HEK293 (cell line): ENCODE results near the gene HLA-DMB.

Source experiments
- SALL2 ChIP-seq: fragments of 450-650 bp; formaldehyde crosslinking; IDR thresholded peaks from 2 replicates; pipeline ENCODE4 v1.5.0; 2017; ENCODE audit warnings: missing biosample characterization, mild to moderate bottlenecking, missing genetic modification characterization, borderline replicate concordance
- SP2 ChIP-seq: fragments of 450-650 bp; formaldehyde crosslinking; IDR thresholded peaks from 2 replicates; pipeline ENCODE4 v1.5.1; 2016; ENCODE audit warnings: missing biosample characterization, missing genetic modification characterization
- ZBTB8A ChIP-seq: fragments of 450-650 bp; formaldehyde crosslinking; IDR thresholded peaks from 2 replicates; pipeline ENCODE4 v1.5.1; 2016; ENCODE audit warnings: missing biosample characterization, missing genetic modification characterization
- ZNF223 ChIP-seq: fragments of 450-650 bp; formaldehyde crosslinking; IDR thresholded peaks from 2 replicates; pipeline ENCODE4 v1.5.1; 2016; ENCODE audit warnings: missing biosample characterization, missing genetic modification characterization
- ZNF292 ChIP-seq: fragments of 450-650 bp; formaldehyde crosslinking; IDR thresholded peaks from 2 replicates; pipeline ENCODE4 v1.5.1; 2016; ENCODE audit warnings: low read depth, missing biosample characterization, missing genetic modification characterization, borderline replicate concordance
- ZNF341 ChIP-seq: fragments of 450-650 bp; formaldehyde crosslinking; IDR thresholded peaks from 2 replicates; pipeline ENCODE4; 2016; ENCODE audit warnings: low read depth, missing biosample characterization, missing genetic modification characterization
- ZNF37A ChIP-seq: fragments of 450-650 bp; IDR thresholded peaks from 2 replicates; pipeline ENCODE4 v1.5.1; 2018; ENCODE audit warnings: missing biosample characterization, missing genetic modification characterization
- ZNF416 ChIP-seq: fragments of 450-650 bp; formaldehyde crosslinking; IDR thresholded peaks from 2 replicates; pipeline ENCODE4 v1.5.1; 2016; ENCODE audit warnings: missing biosample characterization, missing genetic modification characterization
- ZNF707 ChIP-seq: fragments of 450-650 bp; formaldehyde crosslinking; IDR thresholded peaks from 2 replicates; pipeline ENCODE4 v1.5.1; 2016; ENCODE audit warnings: missing biosample characterization, missing genetic modification characterization
- ZNF830 ChIP-seq: fragments of 450-650 bp; IDR thresholded peaks from 2 replicates; pipeline ENCODE4 v1.5.0; 2018; ENCODE audit warnings: missing biosample characterization, missing genetic modification characterization, low read depth, mild to moderate bottlenecking, moderate library complexity
- TF ChIP-seq, protein P1 (sequence below): fragments of 450-650 bp; formaldehyde crosslinking; IDR thresholded peaks from 2 replicates; pipeline ENCODE4 v1.5.1; 2016; ENCODE audit warnings: missing biosample characterization, missing genetic modification characterization, borderline replicate concordance
- TF ChIP-seq, protein P2 (sequence below): fragments of 450-650 bp; formaldehyde crosslinking; IDR thresholded peaks from 2 replicates; pipeline ENCODE4 v1.5.1; 2016; ENCODE audit warnings: missing biosample characterization, missing genetic modification characterization
- TF ChIP-seq, protein P3 (sequence below): fragments of 450-650 bp; formaldehyde crosslinking; IDR thresholded peaks from 2 replicates; pipeline ENCODE4; 2016; ENCODE audit warnings: missing biosample characterization, missing genetic modification characterization
- TF ChIP-seq, protein P4 (sequence below): fragments of 450-650 bp; formaldehyde crosslinking; IDR thresholded peaks from 2 replicates; pipeline ENCODE4 v1.5.1; 2016; ENCODE audit warnings: missing biosample characterization, missing genetic modification characterization

Gene HLA-DMB

DNA sequence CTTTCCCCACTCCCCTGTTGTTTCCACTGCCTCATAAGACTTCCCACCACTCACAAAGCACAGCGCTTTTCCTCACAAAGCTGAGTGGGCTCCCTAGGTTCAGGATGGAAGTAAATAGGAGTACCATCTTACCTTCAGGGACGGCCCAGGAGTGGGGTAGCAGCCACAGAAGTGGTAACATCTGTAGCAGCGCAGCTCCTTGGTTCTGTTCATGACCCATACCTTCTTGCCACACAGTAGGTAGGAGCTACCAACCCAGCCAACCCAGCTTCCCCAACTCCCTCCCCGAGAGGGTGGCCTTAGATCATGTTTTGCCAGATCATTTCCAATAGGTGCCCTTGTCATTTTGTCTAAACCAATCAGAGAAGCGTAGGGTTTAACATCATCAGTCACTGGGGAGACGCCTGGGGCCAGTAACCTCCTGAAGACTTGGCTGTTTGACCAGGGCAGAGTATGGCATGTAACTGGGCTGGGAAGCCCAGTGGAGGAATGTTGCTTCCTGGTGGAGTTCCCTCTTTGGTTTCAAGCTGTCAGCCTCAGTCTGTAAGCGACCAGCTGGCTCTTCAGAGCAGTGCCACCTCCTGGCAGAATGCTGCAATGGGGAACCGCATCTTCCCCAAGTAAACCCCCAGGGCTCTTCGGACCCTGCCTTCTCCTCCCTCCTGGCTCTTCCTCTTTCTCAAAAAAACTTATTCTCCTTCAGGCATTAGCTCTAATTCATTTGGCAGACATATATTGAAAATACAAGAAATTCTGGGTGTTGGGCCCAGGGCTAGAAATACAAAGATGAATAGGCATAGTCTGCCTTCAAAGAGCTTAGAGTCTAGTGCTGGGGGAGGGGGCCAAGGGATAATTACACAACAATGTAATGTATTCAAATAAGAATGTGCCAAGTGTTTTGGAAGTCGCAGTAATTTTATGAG is 12.2 kb upstream of the HLA-DMB start, which contains the start of gene HLA-DMA (continued):
- TF ChIP-seq, protein P1, sequence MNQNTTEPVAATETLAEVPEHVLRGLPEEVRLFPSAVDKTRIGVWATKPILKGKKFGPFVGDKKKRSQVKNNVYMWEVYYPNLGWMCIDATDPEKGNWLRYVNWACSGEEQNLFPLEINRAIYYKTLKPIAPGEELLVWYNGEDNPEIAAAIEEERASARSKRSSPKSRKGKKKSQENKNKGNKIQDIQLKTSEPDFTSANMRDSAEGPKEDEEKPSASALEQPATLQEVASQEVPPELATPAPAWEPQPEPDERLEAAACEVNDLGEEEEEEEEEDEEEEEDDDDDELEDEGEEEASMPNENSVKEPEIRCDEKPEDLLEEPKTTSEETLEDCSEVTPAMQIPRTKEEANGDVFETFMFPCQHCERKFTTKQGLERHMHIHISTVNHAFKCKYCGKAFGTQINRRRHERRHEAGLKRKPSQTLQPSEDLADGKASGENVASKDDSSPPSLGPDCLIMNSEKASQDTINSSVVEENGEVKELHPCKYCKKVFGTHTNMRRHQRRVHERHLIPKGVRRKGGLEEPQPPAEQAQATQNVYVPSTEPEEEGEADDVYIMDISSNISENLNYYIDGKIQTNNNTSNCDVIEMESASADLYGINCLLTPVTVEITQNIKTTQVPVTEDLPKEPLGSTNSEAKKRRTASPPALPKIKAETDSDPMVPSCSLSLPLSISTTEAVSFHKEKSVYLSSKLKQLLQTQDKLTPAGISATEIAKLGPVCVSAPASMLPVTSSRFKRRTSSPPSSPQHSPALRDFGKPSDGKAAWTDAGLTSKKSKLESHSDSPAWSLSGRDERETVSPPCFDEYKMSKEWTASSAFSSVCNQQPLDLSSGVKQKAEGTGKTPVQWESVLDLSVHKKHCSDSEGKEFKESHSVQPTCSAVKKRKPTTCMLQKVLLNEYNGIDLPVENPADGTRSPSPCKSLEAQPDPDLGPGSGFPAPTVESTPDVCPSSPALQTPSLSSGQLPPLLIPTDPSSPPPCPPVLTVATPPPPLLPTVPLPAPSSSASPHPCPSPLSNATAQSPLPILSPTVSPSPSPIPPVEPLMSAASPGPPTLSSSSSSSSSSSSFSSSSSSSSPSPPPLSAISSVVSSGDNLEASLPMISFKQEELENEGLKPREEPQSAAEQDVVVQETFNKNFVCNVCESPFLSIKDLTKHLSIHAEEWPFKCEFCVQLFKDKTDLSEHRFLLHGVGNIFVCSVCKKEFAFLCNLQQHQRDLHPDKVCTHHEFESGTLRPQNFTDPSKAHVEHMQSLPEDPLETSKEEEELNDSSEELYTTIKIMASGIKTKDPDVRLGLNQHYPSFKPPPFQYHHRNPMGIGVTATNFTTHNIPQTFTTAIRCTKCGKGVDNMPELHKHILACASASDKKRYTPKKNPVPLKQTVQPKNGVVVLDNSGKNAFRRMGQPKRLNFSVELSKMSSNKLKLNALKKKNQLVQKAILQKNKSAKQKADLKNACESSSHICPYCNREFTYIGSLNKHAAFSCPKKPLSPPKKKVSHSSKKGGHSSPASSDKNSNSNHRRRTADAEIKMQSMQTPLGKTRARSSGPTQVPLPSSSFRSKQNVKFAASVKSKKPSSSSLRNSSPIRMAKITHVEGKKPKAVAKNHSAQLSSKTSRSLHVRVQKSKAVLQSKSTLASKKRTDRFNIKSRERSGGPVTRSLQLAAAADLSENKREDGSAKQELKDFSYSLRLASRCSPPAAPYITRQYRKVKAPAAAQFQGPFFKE (tag by site-specific recombination), result no peak
- TF ChIP-seq ZNF37A (tag by site-specific recombination), result peak; percentile 76
- TF ChIP-seq ZNF292, result no peak
- TF ChIP-seq ZNF341, result peak; percentile 46
- no peak for TF ChIP-seq ZNF223
- TF ChIP-seq ZNF707 (tag by site-specific recombination), result peak; percentile 22; the same call in 1 of the 2 replicates
- TF ChIP-seq SP2 (tag by site-specific recombination), result peak; percentile 19; the same call in 1 of the 2 replicates
- TF ChIP-seq ZBTB8A (tag by site-specific recombination), result no peak
- TF ChIP-seq ZNF830 (tag by site-specific recombination), result no peak
- TF ChIP-seq, protein P2, sequence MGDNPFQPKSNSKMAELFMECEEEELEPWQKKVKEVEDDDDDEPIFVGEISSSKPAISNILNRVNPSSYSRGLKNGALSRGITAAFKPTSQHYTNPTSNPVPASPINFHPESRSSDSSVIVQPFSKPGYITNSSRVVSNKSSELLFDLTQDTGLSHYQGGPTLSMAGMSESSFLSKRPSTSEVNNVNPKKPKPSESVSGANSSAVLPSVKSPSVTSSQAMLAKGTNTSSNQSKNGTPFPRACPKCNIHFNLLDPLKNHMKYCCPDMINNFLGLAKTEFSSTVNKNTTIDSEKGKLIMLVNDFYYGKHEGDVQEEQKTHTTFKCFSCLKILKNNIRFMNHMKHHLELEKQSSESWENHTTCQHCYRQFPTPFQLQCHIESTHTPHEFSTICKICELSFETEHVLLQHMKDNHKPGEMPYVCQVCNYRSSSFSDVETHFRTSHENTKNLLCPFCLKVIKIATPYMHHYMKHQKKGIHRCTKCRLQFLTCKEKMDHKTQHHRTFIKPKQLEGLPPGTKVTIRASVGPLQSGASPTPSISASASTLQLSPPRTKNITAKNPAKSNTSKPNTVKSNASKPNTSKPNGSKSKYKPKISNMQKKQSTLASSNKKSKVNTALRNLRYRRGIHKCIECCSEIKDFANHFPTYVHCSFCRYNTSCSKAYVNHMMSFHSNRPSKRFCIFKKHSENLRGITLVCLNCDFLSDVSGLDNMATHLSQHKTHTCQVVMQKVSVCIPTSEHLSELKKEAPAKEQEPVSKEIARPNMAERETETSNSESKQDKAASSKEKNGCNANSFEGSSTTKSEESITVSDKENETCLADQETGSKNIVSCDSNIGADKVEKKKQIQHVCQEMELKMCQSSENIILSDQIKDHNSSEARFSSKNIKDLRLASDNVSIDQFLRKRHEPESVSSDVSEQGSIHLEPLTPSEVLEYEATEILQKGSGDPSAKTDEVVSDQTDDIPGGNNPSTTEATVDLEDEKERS (tag by site-specific recombination), result no peak
- no peak for TF ChIP-seq SALL2 (tag by site-specific recombination)
- TF ChIP-seq, protein P3, sequence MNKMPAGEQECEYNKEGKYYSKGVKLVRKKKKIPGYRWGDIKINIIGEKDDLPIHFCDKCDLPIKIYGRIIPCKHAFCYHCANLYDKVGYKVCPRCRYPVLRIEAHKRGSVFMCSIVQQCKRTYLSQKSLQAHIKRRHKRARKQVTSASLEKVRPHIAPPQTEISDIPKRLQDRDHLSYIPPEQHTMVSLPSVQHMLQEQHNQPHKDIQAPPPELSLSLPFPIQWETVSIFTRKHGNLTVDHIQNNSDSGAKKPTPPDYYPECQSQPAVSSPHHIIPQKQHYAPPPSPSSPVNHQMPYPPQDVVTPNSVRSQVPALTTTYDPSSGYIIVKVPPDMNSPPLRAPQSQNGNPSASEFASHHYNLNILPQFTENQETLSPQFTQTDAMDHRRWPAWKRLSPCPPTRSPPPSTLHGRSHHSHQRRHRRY, result no peak
- no peak for TF ChIP-seq ZNF416 (tag by site-specific recombination)
- TF ChIP-seq, protein P4, sequence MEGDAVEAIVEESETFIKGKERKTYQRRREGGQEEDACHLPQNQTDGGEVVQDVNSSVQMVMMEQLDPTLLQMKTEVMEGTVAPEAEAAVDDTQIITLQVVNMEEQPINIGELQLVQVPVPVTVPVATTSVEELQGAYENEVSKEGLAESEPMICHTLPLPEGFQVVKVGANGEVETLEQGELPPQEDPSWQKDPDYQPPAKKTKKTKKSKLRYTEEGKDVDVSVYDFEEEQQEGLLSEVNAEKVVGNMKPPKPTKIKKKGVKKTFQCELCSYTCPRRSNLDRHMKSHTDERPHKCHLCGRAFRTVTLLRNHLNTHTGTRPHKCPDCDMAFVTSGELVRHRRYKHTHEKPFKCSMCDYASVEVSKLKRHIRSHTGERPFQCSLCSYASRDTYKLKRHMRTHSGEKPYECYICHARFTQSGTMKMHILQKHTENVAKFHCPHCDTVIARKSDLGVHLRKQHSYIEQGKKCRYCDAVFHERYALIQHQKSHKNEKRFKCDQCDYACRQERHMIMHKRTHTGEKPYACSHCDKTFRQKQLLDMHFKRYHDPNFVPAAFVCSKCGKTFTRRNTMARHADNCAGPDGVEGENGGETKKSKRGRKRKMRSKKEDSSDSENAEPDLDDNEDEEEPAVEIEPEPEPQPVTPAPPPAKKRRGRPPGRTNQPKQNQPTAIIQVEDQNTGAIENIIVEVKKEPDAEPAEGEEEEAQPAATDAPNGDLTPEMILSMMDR (tag by site-specific recombination), result 0 out of 2 replicates have a peak, but pooled peaks have one; percentile 31
